ENCODE data around the gene NMNAT2.

GRCh38 chr1:183365093-183365492 lies 53.1 kb downstream of the NMNAT2 start:
- TF ChIP-seq, protein P1, sequence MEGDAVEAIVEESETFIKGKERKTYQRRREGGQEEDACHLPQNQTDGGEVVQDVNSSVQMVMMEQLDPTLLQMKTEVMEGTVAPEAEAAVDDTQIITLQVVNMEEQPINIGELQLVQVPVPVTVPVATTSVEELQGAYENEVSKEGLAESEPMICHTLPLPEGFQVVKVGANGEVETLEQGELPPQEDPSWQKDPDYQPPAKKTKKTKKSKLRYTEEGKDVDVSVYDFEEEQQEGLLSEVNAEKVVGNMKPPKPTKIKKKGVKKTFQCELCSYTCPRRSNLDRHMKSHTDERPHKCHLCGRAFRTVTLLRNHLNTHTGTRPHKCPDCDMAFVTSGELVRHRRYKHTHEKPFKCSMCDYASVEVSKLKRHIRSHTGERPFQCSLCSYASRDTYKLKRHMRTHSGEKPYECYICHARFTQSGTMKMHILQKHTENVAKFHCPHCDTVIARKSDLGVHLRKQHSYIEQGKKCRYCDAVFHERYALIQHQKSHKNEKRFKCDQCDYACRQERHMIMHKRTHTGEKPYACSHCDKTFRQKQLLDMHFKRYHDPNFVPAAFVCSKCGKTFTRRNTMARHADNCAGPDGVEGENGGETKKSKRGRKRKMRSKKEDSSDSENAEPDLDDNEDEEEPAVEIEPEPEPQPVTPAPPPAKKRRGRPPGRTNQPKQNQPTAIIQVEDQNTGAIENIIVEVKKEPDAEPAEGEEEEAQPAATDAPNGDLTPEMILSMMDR (IDR thresholded peaks at IDR 0.05) = no peak
- no peak for TF ChIP-seq EZH2 (IDR thresholded peaks at IDR 0.05)
- no peak for TF ChIP-seq EZH2phosphoT487 (IDR thresholded peaks at IDR 0.05)
